ENCODE results near the gene RPL3.
A peak's percentile ranks its signal among the peaks of the same experiment; 100 is the strongest.

Gene RPL3

DNA sequence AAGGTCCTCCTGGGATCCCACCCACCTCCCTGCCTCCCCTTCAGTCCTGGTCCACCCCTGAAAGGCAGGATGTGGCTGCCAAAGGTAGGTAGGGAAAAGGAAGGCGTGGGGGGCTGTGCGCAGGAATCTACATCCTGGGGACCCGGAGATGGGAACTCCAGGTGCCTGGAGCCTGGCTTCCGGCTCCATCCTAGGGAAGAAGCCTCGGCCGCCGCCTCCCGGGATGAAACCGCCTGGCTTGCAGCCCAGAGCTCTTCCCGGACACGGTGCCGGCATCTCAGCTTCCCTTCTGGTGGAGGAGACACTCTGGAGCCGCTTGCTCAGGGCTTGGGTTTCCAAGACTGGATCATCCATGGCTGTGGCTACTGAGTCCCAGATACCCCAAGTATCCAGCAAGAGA, 41.4 kb downstream of the RPL3 start:
- FAIRE-seq = no peak
- TF ChIP-seq POU2F2 (IDR thresholded peaks at IDR 0.05; ENCODE audit: low read depth, low read length) (no peak), PAX5 (IDR thresholded peaks at IDR 0.05; ENCODE audit: insufficient read depth, low read length, severe bottlenecking) (no peak), SPI1 (IDR thresholded peaks at IDR 0.05; ENCODE audit: low read depth, low read length) (no peak), POLR2A (IDR thresholded peaks at IDR 0.05; ENCODE audit: low read depth, low read length) (no peak)
- DNase-seq (ENCODE audit: insufficient read length, low spot score) = no peak

DNA sequence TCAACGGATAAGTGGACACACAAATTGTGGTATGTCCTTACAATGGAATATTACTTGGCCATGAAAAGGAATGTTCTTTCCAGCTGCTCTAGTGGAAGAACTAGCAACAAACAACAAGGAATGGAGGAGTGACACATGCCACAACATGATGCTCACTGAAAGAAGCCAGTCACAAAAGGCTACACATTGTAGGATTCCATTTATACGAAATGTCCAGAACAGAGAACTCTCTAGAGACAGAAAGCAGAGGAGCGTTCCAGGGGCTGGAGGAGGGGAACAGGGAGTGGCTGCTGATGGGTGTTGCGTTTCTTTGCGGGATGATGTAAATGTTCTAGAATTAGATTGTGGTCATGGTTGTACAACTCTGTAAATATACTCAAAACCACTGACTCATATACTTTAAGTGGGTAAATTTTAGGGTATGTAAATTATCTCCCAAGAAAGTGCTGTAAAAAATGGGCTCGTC, 42.2 kb downstream of the RPL3 start:
- FAIRE-seq (peak; percentile 38), DNase-seq (ENCODE audit: insufficient read length, low spot score) (no peak)
- TF ChIP-seq POU2F2 (IDR thresholded peaks at IDR 0.05; ENCODE audit: low read depth, low read length) = no peak
- TF ChIP-seq TAF1 (IDR thresholded peaks at IDR 0.05; ENCODE audit: low read depth, low read length) = no peak
- no peak for TF ChIP-seq SPI1 (IDR thresholded peaks at IDR 0.05; ENCODE audit: low read depth, low read length)
- no peak for TF ChIP-seq PAX5 (IDR thresholded peaks at IDR 0.05; ENCODE audit: insufficient read depth, low read length, severe bottlenecking)
- no peak for TF ChIP-seq POLR2A (IDR thresholded peaks at IDR 0.05; ENCODE audit: low read depth, low read length)
- no peak for TF ChIP-seq POLR2AphosphoS5 (IDR thresholded peaks at IDR 0.05; ENCODE audit: low read depth, low read length)

DNA sequence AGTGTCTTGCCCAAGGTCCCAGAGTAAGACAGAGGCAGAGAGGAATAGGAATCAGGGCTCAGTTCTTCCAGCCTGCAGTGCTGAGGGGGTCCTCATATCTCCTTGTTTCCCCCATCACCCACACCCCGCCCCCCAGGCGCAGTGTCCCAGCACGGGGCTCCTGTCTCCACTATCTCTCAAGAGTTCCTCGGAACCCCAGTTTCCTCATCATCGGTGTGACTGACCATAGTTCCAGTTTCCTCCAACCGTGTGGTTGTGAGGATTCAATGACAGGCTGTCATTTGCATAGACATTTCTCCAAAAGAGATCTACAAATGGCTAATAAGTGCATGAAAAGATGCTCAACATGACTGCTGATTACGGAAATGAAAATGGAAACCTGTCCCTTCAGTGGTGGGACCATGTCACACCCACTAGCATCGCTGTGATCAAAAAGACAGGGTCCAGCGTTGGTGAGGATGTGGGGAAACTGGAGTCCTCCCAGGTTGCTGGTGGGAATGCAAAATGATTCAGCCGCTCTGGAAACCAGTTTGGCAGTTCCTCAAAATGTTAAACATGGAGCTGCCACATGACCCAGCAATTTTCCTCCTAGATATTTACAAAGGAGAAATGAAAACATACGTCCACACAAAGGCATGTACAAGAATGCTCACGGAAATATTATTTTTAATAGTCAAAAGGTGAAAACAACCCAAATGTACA, 42.8 kb downstream of the RPL3 start:
- peak; percentile 56 for FAIRE-seq
- DNase-seq (ENCODE audit: insufficient read length, low spot score) = no peak
- TF ChIP-seq POLR2AphosphoS5 (IDR thresholded peaks at IDR 0.05; ENCODE audit: low read depth, low read length) = no peak
- TF ChIP-seq SPI1 (IDR thresholded peaks at IDR 0.05; ENCODE audit: low read depth, low read length) = no peak
- no peak for TF ChIP-seq TAF1 (IDR thresholded peaks at IDR 0.05; ENCODE audit: low read depth, low read length)
- no peak for TF ChIP-seq POU2F2 (IDR thresholded peaks at IDR 0.05; ENCODE audit: low read depth, low read length)
- no peak for TF ChIP-seq POLR2A (IDR thresholded peaks at IDR 0.05; ENCODE audit: low read depth, low read length)
- no peak for TF ChIP-seq PAX5 (IDR thresholded peaks at IDR 0.05; ENCODE audit: insufficient read depth, low read length, severe bottlenecking)

DNA sequence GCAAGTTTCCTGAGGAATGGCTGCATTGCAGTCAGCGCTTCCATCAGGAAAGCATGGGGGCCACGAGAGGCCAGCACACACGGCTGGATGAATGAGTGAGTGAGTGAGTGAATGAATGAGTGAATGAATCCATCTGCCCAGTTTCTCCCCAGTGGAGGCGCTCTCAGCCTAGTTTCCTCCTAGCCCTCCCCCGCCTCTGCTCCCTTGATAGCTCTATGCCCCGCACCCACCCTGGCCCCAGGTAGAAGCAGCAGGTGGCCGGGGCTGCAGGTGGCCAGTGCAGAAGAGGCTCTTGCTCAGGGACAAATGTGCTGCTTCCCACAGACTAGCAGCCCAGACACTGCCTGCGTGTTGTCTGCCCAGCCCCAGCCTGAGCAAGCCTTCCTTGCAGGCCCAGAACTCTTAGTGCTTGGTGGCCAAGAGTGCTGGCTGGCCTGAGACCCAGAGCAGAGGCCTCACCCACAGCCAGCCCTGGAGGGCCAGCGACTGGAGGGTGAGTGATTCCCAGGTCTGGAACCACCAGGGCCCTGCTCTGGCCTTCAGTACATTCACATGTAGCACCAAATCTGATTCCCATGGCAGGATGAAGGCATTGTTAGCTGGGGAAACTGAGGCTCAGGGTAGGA, 43.5 kb downstream of the RPL3 start:
- FAIRE-seq (no peak), DNase-seq (ENCODE audit: insufficient read length, low spot score) (no peak)

DNA sequence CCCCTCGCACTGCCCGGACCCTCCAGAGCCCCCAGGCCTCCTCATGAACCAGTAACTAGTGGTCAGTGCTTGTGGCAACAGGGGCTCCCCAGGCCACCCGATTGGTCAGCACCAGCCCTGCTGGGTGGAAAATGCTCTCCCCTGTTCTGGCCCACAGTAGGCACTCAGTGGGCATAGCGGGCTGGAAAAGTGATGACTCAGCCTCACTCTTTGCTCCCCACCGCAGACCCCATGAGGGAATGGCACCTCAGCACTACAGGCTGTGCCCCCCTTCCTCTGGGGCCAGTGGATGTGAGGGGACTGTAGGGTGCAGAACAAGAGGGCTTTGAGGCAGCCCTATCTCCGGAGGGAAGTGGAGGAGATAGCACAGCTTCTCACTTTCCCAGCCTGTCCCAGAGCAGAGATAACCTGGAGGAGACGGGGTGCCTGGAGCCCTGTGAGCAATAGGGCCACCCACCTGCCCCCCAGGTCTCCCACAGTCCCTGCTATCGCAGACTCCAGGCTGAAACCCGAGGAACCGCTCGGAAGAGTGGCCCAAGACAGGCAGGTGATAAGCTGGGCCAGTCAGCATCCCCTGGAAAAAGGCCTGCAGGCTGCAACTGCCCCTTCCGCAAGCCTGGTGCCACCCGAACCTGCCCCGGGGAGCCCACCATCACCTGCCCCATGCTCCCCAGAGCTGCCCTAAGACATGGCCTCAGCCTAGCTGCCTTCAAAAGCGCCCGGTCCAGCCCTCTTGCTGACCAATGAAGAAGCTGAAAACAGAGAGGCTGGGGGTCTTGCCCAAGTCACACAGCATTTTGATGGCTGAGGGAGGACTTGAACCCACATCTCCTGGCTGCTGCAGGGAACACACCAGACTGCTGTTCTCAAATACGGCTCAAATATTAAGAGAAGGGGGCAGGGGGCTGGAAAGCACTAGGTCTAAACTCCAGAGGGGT, 45.2 kb downstream of the RPL3 start:
- FAIRE-seq (no peak), DNase-seq (ENCODE audit: insufficient read length, low spot score) (no peak)
- no peak for TF ChIP-seq POLR2AphosphoS5 (IDR thresholded peaks at IDR 0.05; ENCODE audit: low read depth, low read length)
- TF ChIP-seq PAX5 (IDR thresholded peaks at IDR 0.05; ENCODE audit: insufficient read depth, low read length, severe bottlenecking) = no peak
- no peak for TF ChIP-seq POU2F2 (IDR thresholded peaks at IDR 0.05; ENCODE audit: low read depth, low read length)
- no peak for TF ChIP-seq SPI1 (IDR thresholded peaks at IDR 0.05; ENCODE audit: low read depth, low read length)
- no peak for TF ChIP-seq POLR2A (IDR thresholded peaks at IDR 0.05; ENCODE audit: low read depth, low read length)

More for the DNA sequence above, 43.5 kb downstream of the RPL3 start:
- TF ChIP-seq POU2F2 (IDR thresholded peaks at IDR 0.05; ENCODE audit: low read depth, low read length) (no peak), SPI1 (IDR thresholded peaks at IDR 0.05; ENCODE audit: low read depth, low read length) (no peak), PAX5 (IDR thresholded peaks at IDR 0.05; ENCODE audit: insufficient read depth, low read length, severe bottlenecking) (no peak), TAF1 (IDR thresholded peaks at IDR 0.05; ENCODE audit: low read depth, low read length) (no peak), POLR2A (IDR thresholded peaks at IDR 0.05; ENCODE audit: low read depth, low read length) (no peak), POLR2AphosphoS5 (IDR thresholded peaks at IDR 0.05; ENCODE audit: low read depth, low read length) (no peak)

DNA sequence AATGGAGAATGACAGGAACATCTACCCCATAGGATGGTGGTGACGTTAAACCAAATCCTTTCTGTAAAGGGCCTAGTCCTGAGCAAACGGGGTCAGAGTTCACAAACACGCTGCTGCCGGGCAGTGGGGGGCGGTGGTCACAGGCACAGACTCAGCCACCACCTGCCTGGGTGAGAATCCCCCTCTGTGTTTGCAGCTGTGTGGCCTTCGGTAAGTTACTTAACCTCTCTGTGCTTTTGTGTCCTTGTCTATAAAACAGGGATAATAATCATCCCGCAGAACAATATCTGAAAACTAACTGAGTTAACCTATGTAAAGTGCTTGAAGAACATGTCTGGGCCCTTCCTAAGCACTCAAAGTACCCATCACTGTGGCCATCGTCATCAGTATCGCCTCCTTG, 48.6 kb downstream of the RPL3 start:
- DNase-seq (ENCODE audit: insufficient read length, low spot score) (no peak), FAIRE-seq (no peak)
- no peak for TF ChIP-seq SPI1 (IDR thresholded peaks at IDR 0.05; ENCODE audit: low read depth, low read length)
- TF ChIP-seq TAF1 (IDR thresholded peaks at IDR 0.05; ENCODE audit: low read depth, low read length) = no peak
- no peak for TF ChIP-seq POLR2AphosphoS5 (IDR thresholded peaks at IDR 0.05; ENCODE audit: low read depth, low read length)
- no peak for TF ChIP-seq POLR2A (IDR thresholded peaks at IDR 0.05; ENCODE audit: low read depth, low read length)
- TF ChIP-seq POU2F2 (IDR thresholded peaks at IDR 0.05; ENCODE audit: low read depth, low read length) = no peak
- TF ChIP-seq PAX5 (IDR thresholded peaks at IDR 0.05; ENCODE audit: insufficient read depth, low read length, severe bottlenecking) = no peak

DNA sequence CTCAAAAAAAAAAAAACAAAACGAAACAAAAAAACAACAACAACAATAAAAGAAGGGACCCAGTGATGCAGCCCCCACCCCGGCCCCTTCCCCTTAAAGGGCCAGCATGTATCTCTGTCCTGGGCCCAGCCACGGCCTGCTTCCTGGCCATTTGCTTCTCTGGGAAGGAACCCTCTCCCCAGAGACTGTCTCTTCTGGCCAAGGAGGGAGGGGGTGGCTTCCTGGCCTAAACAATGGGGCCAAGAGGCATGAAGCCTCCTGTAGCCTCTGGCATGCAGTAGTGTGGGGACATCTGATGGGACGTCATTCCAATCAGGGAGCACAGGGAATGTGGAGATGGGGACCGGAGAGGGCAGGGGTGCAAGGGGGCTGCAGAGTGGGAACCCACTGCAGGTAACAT, 49.1 kb downstream of the RPL3 start:
- FAIRE-seq (no peak), DNase-seq (ENCODE audit: insufficient read length, low spot score) (no peak)
- TF ChIP-seq POU2F2 (IDR thresholded peaks at IDR 0.05; ENCODE audit: low read depth, low read length) = no peak
- TF ChIP-seq TAF1 (IDR thresholded peaks at IDR 0.05; ENCODE audit: low read depth, low read length) = no peak
- no peak for TF ChIP-seq POLR2AphosphoS5 (IDR thresholded peaks at IDR 0.05; ENCODE audit: low read depth, low read length)
- no peak for TF ChIP-seq POLR2A (IDR thresholded peaks at IDR 0.05; ENCODE audit: low read depth, low read length)
- TF ChIP-seq SPI1 (IDR thresholded peaks at IDR 0.05; ENCODE audit: low read depth, low read length) = no peak
- TF ChIP-seq PAX5 (IDR thresholded peaks at IDR 0.05; ENCODE audit: insufficient read depth, low read length, severe bottlenecking) = no peak

DNA sequence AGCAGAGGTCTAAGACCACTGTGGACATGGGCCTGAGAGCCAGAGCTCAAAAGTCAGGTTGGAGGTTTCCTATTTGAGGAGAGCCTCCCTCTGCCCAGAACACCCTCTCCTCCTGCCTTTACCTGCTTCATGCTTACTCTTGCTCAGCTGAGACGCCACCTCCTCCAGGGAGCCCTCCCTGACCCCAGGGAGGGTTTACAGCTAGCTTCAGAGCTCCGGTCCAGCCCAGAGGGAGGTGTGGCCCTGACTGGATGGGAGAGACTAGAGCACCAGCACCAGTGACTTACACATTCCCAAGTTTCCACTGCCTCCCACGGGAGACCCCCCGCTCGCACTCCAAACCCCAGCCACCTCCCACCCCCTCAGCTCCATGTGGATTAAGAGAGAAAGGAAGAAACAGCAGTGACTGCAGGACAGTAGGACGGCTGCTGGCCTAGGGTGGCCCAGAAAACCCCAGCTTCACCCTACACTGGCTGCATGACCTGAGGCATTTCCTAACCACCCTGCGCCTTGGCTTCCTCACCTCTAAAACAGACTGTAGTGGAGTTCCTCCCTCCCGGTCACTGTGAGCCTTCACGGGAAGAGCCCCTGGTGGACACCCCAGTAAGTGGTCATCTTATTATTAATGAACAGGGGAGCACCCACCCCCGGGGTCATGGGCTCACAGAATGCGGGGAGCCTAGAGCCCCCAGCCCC, 50.2 kb downstream of the RPL3 start:
- TF ChIP-seq PAX5 (IDR thresholded peaks at IDR 0.05; ENCODE audit: insufficient read depth, low read length, severe bottlenecking) (no peak), TAF1 (IDR thresholded peaks at IDR 0.05; ENCODE audit: low read depth, low read length) (no peak), POU2F2 (IDR thresholded peaks at IDR 0.05; ENCODE audit: low read depth, low read length) (no peak), SPI1 (IDR thresholded peaks at IDR 0.05; ENCODE audit: low read depth, low read length) (no peak)
- FAIRE-seq (no peak), DNase-seq (ENCODE audit: insufficient read length, low spot score) (no peak)

All from GM12891 (cell line).